GM19397 (cell line): ENCODE measurements around the gene SAMSN1.
"Not testable (repeated sequence)": the region's sequence is repeated elsewhere in the genome, so short reads cannot be mapped to it uniquely, and the experiment has no call there.

Experiments
- ATAC-seq: cut with Tn5 transposase; IDR thresholded peaks from one replicate; pipeline ENCODE4 v1.9.1; 2021; ENCODE audit warnings: mild to moderate bottlenecking, moderate library complexity; ENCODE audit not compliant: unreplicated experiment

Gene SAMSN1

GRCh38 chr21:14531757-14532316 is 14.3 kb downstream of the SAMSN1 start:
- ATAC-seq = no peak

GRCh38 chr21:14530592-14530991 is 15.5 kb downstream of the SAMSN1 start:
- ATAC-seq = no peak

GRCh38 chr21:14528815-14529214 is 17.3 kb downstream of the SAMSN1 start:
- ATAC-seq = no peak

GRCh38 chr21:14527696-14528652 is 18.1 kb downstream of the SAMSN1 start:
- ATAC-seq = no peak

GRCh38 chr21:14526836-14527695 is 19.0 kb downstream of the SAMSN1 start:
- ATAC-seq = no peak

- ATAC-seq = no peak
Observed at GRCh38 chr21:14526199-14526598, 19.9 kb downstream of the SAMSN1 start.

GRCh38 chr21:14523234-14523633 is 22.9 kb downstream of the SAMSN1 start:
- peak; percentile 83 for ATAC-seq

GRCh38 chr21:14522736-14523135 is 23.4 kb downstream of the SAMSN1 start:
- ATAC-seq = no peak

GRCh38 chr21:14520535-14520934 is 25.6 kb downstream of the SAMSN1 start:
- no peak for ATAC-seq

- ATAC-seq = no peak
Observed at GRCh38 chr21:14519000-14519399, 27.1 kb downstream of the SAMSN1 start.

- ATAC-seq = no peak
Observed at GRCh38 chr21:14513804-14514203, 32.3 kb downstream of the SAMSN1 start.

GRCh38 chr21:14506859-14507457 is 39.2 kb downstream of the SAMSN1 start:
- ATAC-seq = not testable (repeated sequence)

GRCh38 chr21:14500873-14501272 is 45.2 kb downstream of the SAMSN1 start:
- ATAC-seq = no peak

- no peak for ATAC-seq
Observed at GRCh38 chr21:14499316-14499715, 46.8 kb downstream of the SAMSN1 start.

GRCh38 chr21:14497825-14498224 is 48.3 kb downstream of the SAMSN1 start:
- no peak for ATAC-seq

- no peak for ATAC-seq
Observed at GRCh38 chr21:14495075-14495474, 51.0 kb downstream of the SAMSN1 start.

GRCh38 chr21:14494181-14494580 is 51.9 kb downstream of the SAMSN1 start:
- ATAC-seq = not testable (repeated sequence)

GRCh38 chr21:14493731-14494130 is 52.4 kb downstream of the SAMSN1 start:
- no peak for ATAC-seq

GRCh38 chr21:14492931-14493330 is 53.2 kb downstream of the SAMSN1 start:
- no peak for ATAC-seq

- ATAC-seq = no peak
Observed at GRCh38 chr21:14491269-14491681, 54.8 kb downstream of the SAMSN1 start.

- no peak for ATAC-seq
Observed at GRCh38 chr21:14488672-14489204, 57.4 kb downstream of the SAMSN1 start.
